ENCODE measurements around the gene SNX15.

DNA sequence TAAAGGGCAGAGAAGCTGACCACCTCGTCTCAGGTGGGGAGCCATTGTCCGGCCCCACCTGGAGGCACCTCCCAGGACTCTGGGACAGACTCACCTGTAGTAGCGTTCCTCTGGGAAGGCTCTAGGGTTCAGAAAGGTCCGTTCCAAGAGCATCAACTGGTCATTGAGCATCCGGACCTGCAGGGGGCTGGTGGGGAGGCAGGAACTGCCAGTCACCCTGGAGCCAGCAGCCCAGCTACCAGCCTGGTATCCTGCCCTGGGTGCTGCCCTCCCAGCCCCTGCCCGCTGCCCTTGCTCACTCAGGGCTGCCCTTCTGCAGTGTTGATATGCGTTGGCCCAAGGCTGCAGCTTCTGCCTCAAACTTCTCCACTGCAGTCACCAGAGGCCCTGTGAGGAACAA is 18.5 kb downstream of the SNX15 start:
- TF ChIP-seq, protein P1, sequence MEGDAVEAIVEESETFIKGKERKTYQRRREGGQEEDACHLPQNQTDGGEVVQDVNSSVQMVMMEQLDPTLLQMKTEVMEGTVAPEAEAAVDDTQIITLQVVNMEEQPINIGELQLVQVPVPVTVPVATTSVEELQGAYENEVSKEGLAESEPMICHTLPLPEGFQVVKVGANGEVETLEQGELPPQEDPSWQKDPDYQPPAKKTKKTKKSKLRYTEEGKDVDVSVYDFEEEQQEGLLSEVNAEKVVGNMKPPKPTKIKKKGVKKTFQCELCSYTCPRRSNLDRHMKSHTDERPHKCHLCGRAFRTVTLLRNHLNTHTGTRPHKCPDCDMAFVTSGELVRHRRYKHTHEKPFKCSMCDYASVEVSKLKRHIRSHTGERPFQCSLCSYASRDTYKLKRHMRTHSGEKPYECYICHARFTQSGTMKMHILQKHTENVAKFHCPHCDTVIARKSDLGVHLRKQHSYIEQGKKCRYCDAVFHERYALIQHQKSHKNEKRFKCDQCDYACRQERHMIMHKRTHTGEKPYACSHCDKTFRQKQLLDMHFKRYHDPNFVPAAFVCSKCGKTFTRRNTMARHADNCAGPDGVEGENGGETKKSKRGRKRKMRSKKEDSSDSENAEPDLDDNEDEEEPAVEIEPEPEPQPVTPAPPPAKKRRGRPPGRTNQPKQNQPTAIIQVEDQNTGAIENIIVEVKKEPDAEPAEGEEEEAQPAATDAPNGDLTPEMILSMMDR (IDR thresholded peaks at IDR 0.05; ENCODE audit: insufficient read depth, low read length): no peak
- TF ChIP-seq, protein P2, sequence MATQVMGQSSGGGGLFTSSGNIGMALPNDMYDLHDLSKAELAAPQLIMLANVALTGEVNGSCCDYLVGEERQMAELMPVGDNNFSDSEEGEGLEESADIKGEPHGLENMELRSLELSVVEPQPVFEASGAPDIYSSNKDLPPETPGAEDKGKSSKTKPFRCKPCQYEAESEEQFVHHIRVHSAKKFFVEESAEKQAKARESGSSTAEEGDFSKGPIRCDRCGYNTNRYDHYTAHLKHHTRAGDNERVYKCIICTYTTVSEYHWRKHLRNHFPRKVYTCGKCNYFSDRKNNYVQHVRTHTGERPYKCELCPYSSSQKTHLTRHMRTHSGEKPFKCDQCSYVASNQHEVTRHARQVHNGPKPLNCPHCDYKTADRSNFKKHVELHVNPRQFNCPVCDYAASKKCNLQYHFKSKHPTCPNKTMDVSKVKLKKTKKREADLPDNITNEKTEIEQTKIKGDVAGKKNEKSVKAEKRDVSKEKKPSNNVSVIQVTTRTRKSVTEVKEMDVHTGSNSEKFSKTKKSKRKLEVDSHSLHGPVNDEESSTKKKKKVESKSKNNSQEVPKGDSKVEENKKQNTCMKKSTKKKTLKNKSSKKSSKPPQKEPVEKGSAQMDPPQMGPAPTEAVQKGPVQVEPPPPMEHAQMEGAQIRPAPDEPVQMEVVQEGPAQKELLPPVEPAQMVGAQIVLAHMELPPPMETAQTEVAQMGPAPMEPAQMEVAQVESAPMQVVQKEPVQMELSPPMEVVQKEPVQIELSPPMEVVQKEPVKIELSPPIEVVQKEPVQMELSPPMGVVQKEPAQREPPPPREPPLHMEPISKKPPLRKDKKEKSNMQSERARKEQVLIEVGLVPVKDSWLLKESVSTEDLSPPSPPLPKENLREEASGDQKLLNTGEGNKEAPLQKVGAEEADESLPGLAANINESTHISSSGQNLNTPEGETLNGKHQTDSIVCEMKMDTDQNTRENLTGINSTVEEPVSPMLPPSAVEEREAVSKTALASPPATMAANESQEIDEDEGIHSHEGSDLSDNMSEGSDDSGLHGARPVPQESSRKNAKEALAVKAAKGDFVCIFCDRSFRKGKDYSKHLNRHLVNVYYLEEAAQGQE (IDR thresholded peaks at IDR 0.05; ENCODE audit: insufficient replicate concordance, low read depth): no peak
- no peak for TF ChIP-seq GABPA (IDR thresholded peaks at IDR 0.05; ENCODE audit: low read depth)

Data from HL-60 (cell line).